Measurements from ENCODE around the gene PRKAR1B.

Gene PRKAR1B

GRCh38 chr7:590731-591551, 136.1 kb downstream of the PRKAR1B start:
- Histone ChIP-seq H3K27ac (peak overlapping the region; percentile 23 to 89), H3K4me3 (peak overlapping the region; percentile 39)
- no peak for DNase-seq (ENCODE audit: low spot score)

GRCh38 chr7:589781-590575, 137.1 kb downstream of the PRKAR1B start:
- no peak for DNase-seq (ENCODE audit: low spot score)
- TF ChIP-seq CTCF (IDR thresholded peaks at IDR 0.05), result no peak
- no peak overlapping the region for H3K4me3 ChIP-seq
- peak overlapping the region; percentile 23 to 89 for H3K27ac ChIP-seq

More at GRCh38 chr7:590731-591551, 136.1 kb downstream of the PRKAR1B start:
- no peak for TF ChIP-seq CTCF (IDR thresholded peaks at IDR 0.05)

- H3K27ac ChIP-seq, result peak overlapping the region; percentile 77 to 96
- H3K4me3 ChIP-seq, result no peak overlapping the region
- no peak for TF ChIP-seq CTCF (IDR thresholded peaks at IDR 0.05)
- DNase-seq (ENCODE audit: low spot score), result peak; percentile 93
These were observed 139.3 kb downstream of the PRKAR1B start for GRCh38 chr7:587767-588166.

GRCh38 chr7:586494-586893, 140.6 kb downstream of the PRKAR1B start:
- Histone ChIP-seq H3K4me3 (no peak overlapping the region), H3K27ac (peak overlapping the region in 1 of 2 donors; percentile 54)
- no peak for DNase-seq (ENCODE audit: low spot score)
- no peak for TF ChIP-seq CTCF (IDR thresholded peaks at IDR 0.05)

GRCh38 chr7:585873-586272, 141.2 kb downstream of the PRKAR1B start:
- peak overlapping the region in 1 of 2 donors; percentile 54 for H3K27ac ChIP-seq
- no peak overlapping the region for H3K4me3 ChIP-seq
- no peak for TF ChIP-seq CTCF (IDR thresholded peaks at IDR 0.05)
- no peak for DNase-seq (ENCODE audit: low spot score)

GRCh38 chr7:585229-585711, 141.8 kb downstream of the PRKAR1B start:
- Histone ChIP-seq H3K4me3 (no peak overlapping the region), H3K27ac (peak overlapping the region in 1 of 2 donors; percentile 54)
- no peak for DNase-seq (ENCODE audit: low spot score)
- no peak for TF ChIP-seq CTCF (IDR thresholded peaks at IDR 0.05)
